K562 treated with DMSO at 1 percent for 24 hours (cell line): ENCODE data around the gene IFNGR1. TPM values are rescaled to one million over a fixed set of nuclear protein-coding genes. Genes with fewer than 3 reads are reported as not detected.

Source experiments
- total RNA-seq: library from RNA; unstranded; fragments of 300-600 nt; gene quantifications from 2 replicates; pipeline ENCODE4 v1.2.3, GENCODE V29; 2022; ENCODE audit warnings: low read depth; ENCODE audit not compliant: insufficient read depth

Gene IFNGR1
- 21.9 and 25.0 TPM in 2 replicates for total RNA-seq

GRCh38 chr6:137218917-137219663 is at the start of gene IFNGR1:
Gene IFNGR1, minus strand, starts transcription at chr6:137219385. Its CDS starts 58 bp downstream, at chr6:137219327.

DNA sequence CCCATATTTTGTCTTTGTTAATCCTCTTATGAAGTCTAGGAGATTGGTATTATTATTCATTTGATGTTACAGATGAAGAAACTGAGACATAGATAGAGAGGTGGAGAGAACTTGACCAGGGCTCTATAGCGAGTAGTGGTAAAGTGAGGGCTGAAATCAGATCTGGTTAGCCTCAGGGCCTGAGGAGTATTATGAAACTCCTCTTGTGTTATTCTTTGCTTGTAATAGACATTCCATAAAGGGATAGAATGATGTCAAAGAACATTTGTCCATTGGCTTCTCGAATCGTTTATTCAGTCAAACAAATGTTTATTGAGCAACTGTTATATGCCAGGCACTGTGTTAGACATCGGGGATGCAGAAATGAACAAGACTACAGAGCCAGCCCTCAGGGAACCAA is 45.7 kb downstream of the IFNGR1 start, which contains the start of gene IL22RA2:
Gene IL22RA2, minus strand, starts transcription at position 144 of the 400 bp plus-strand sequence. CDS start 11,895 bp downstream, outside the sequence.

Other genes starting within 250 kb of the IFNGR1 start
- not detected in 2 replicates for gene IL20RA, start 174.4 kb downstream of the IFNGR1 start, total RNA-seq
- not detected in 2 replicates for gene IL22RA2, start 45.7 kb downstream of the IFNGR1 start, total RNA-seq